Cerebellar nuclear complex (tissue), 1 donor: Measurements from ENCODE around the gene TMEM242.
"Not testable (repeated sequence)": the region's sequence is repeated elsewhere in the genome, so short reads cannot be mapped to it uniquely, and the experiment has no call there.

ENCODE experiments used
- DNase-seq, 2 experiments: peaks; one replicate each; lab custom pipeline; 2025; lab: John Stamatoyannopoulos, UW

Gene TMEM242

DNA sequence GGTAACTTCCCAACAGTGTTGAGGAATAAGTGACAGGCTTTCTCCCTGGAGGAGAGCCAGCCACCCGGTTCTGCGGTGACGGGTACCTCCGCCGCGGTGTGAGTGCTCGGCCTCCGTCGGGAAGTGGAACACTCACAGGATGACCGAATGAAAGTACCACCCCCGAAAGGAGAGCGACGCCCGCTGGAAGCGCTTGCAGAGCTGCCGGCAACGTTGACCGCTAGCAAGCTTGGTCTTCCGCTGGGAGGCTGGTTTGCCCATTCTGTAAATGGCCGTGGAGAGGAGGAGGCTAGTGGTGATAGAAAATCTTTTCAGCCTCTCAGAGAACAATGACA lies 614 bp upstream of the TMEM242 start:
- no peak for DNase-seq

DNA sequence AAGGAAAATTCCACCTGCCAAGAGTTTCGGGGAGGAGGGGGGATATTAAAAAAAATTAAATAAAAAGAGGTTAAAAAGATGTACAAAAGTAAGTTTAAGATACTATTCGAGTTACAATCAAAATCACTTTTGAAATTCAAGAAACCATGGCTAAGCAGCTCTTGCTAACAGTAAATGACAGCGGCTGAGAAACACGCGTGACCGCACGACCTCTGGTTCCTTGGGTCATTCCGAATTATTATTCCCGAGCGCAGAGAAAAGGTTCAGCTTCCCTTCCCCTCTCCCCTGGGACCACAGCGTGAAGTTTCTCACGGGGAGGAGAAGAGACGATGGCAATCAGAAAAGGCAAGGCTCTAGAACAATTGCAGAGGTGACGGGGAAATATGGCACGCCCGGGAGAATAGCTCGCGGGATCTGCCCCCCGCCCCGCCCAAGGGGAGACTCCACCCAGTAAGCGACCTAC lies 496 bp downstream of the TMEM242 start:
- no peak for DNase-seq

GRCh38 chr6:157316871-157317814 lies 6.2 kb downstream of the TMEM242 start:
- DNase-seq: no peak

DNA sequence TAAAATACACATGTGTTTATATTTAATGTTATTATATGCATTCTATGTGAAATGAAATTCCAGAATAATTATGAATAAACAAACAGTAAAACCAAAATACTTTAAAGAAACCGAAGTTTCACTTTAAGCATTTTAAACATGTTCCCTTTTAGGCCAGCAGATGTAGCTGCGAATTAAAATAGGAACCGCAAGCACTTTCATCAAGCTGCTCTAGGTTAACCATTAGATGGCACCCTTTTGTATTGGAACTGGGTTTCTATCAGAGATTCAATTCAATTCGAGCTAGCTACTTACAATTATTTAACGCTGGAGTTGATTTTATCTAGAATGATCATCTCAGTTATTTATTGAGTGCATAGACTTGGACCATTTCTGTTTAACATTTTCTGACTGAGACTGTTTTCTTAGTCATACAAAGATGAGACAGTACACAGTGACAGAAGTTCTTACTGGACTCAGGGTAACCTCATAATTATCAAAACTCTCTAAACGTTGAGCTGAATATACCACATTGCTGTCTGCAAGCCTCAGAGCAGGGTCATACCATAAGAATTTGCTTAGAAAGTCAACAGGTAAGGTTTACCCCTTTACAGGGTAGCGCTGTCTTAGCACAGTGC lies 8.5 kb downstream of the TMEM242 start:
- no peak for DNase-seq

DNA sequence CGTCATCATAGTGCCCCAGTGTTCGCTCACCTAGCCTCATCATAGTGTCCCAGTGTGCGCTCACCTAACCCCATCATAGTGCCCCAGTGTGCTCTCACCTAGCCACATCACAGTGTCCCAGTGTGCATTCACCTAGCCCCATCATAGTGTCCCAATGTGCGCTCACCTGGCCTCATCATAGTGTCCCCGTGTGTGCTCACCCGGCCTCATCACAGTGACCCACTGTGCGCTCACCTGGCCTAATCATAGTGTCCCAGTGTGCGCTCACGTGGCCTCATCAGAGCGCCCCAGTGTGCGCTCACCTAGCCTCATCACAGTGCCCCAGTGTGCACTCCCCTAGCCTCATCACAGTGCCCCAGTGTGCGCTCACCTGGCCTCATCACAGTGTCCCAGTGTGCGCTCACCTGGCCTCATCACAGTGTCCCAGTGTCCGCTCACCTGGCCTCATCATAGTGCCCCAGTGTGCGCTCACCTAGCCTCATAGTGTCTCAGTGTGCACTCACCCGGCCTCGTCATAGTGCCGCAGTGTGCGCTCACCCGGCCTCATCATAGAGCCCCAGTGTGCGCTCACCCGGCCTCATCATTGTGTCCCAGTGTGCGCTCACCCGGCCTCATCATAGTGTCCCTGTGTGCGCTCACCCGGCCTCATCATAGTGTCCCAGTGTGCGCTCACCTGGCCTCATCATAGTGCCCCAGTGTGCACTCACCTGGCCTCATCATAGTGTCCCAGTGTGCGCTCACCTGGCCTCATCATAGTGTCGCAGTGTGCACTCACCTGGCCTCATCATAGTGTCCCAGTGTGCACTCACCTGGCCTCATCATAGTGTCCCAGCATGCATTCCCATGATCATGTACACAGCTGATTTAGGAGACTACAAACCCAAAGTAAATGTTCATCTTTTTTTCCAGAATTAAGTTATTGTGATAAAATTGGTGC lies 9.5 kb downstream of the TMEM242 start:
- DNase-seq: no peak

- no peak for DNase-seq
Measured at GRCh38 chr6:157312757-157313156, 10.6 kb downstream of the TMEM242 start.

DNA sequence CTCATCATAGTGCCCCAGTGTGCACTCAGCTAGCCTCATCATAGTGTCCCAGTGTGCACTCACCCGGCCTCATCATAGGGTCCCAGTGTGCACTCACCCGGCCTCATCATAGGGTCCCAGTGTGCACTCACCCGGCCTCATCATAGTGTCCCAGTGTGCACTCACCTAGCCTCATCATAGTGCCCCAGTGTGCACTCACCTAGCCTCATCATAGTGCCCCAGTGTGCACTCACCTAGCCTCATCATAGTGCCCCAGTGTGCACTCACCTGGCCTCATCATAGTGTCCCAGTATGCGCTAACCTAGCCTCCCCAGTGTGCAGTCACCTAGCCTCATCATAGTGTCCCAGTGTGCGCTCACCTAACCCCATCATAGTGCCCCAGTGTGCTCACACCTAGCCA lies 12.6 kb downstream of the TMEM242 start:
- not testable (repeated sequence) for DNase-seq

GRCh38 chr6:157307661-157308060 lies 15.7 kb downstream of the TMEM242 start:
- no peak for DNase-seq

- DNase-seq: no peak
Measured at GRCh38 chr6:157305670-157306653, 17.4 kb downstream of the TMEM242 start.

DNA sequence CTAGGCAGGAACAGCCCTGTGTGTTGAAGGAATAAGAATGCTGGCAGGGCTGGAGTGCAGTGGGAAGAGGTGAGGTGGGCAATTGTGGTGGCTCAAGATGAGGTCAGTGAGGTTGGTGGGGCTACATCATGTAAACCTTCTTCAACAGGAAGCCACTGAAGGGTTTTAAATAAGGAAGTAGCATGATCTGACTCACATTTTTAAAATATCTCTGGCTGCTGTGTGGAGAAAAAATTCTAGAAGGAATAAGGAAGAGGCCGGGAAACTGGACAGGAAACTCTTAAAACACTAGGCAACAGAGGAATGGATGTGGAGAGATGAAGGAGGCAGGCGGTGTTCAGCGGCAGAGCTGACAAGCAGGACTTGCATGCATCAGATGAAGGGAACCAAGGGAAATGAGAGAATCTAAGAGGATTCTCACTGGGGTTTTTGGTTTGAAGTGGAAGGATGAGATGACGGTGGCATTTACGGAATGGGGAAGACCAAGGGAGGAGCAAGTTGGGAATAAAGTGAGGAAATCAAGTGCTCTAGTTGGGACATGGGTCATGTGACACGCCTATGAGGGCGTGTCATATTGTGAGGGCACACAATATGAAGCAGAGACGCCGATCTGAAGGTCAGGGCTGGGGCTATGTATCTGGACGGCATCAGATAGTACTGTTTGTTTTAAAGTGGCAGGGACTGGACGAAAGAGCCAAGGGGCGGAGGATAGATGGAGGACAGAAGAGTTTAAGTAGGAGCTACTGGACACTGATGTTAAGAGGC lies 18.2 kb downstream of the TMEM242 start:
- DNase-seq: no peak

- no peak for DNase-seq
Measured at GRCh38 chr6:157302736-157303135, 20.6 kb downstream of the TMEM242 start.

GRCh38 chr6:157300436-157300835 lies 22.9 kb downstream of the TMEM242 start:
- no peak for DNase-seq

DNA sequence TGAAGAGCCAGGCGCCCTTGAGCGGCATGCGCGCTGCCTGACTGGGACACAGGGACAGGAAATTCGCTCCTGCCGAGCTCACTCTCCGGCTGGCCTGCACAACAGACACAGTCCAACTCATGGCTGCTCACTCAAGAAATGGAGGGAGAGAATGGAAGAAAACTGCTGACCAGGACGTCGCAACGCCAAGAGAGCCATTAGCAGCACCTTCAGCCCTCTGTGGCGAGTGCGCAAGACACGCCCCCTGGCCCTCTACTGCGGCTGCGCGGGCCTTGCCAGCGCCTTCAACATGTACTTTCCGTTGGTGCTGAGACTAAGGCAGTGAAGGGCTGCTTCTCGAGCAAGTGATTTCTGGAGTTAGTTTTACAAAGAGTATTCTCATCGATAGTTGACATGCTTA lies 23.3 kb downstream of the TMEM242 start:
- DNase-seq: no peak

DNA sequence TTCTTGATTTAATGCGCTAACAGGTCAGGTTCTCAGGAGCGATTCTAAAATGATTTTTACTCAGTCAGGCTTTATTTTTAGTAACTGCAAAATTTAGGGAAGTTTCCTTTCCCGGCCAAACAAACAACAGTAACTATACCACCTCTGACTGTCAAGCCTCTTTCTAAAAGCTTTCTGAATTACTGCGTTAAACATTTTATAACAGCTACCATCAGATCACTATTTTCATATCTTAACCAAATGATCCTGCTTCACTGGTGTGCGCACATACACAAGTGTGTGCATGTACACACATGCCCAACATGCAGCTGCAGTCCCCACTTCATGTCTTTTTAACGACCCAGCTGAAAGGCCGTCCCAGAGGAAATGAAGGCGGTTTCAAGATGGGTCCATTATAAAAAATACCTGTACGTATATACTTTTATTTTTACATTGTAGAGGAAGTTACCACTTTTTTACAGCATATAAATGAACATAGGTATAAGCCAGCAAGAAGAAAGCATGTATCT lies 25.0 kb downstream of the TMEM242 start:
- DNase-seq: no peak

DNA sequence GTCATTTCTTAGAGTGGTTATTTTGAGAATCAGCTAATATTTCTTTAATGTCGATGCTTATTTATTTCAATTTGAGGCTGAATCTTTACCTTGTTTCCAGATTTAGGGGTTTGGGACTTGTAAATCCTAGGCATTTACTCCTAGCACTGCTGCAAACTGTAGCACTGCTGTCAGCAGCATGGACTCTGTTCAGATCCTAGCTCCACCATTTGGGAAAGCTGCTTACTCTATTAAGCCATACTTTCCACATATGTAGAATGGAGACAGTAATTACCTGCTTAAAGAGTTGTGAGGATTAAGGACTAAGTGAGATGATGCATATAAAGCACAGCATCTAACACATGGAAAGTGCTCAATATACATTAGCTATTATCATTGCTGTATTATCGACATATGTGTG lies 28.7 kb downstream of the TMEM242 start:
- DNase-seq: no peak

DNA sequence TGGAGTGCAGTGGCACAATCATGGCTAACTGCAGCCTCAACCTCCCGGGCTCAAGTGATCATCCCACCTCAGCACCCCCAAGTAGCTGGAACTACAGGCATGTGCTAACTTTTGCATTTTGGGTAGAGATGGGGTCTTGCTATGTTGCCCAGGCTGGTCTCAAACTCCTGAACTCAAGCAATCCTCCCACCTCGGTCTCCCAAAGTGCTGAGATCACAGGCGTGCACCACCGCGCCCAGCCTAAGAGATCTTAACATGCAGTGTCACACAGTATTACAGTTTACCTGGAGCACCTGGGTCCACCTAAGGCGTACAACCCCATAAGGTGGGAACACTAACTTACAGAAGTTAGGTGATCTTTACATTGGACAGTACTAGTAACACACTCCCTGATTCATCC lies 29.5 kb downstream of the TMEM242 start:
- no peak for DNase-seq

DNA sequence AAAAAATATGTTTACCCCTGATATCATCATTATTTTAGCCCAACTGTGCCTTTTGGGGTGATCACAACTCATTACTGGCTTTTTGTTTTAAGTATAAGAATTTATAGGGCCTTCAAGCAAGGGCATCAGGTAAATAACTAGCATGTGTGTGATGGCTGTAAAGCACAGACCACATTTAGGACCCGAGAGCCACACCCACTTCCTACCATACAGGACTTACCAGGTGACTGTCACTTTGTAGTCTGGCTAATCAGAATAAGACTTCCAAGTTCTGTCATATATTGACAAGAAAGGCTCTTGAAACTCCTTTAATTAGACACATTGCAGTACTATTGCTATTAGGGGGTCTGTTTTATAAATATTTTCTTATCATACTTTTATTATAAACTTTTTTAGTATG lies 31.1 kb downstream of the TMEM242 start:
- DNase-seq: no peak

DNA sequence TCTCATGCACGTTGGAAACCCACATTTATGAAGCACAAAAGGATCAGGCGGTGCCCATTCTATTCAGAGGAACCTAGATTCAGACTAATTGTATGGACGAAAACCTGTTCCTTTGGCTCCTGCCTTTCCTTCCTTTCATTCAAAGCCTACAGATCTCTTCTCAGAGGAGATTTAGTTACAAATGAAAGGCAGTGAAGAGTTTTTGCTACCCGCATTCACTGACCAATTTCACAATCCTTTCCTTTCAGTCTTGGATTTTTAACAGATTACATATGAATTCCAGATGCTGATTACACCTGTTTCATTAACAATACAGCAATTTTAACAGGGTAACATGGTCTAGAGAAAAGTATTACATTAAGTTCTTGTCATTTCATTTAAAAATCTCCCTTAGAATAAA lies 32.0 kb downstream of the TMEM242 start:
- DNase-seq: no peak

DNA sequence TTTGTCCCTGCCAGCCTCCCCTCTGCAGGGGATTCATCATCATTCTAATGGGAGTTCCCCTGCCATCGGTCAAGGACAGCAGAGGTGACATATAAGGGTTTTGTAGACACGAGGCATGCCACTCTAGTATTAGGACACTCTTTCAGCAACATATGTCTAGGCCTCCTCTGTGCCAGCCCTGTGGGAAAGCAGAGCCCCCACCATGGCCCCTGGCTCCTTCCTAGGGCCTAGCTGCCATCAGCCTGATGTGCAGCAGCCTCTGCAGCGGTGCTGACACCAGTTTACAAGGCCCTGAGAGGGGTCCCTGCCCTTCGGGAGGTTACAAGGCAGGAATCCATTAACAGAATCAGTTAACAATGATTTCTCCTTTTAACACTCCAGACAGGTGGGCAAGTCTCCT lies 32.5 kb downstream of the TMEM242 start:
- no peak for DNase-seq

- no peak for DNase-seq
Measured at GRCh38 chr6:157289764-157290163, 33.6 kb downstream of the TMEM242 start.
